GM12891 (cell line): ENCODE results near the gene EXOSC3.
"Not testable (repeated sequence)": the region's sequence is repeated elsewhere in the genome, so short reads cannot be mapped to it uniquely, and the experiment has no call there.

ENCODE experiments used
- DNase-seq: peaks from one replicate; pipeline ENCODE4 v3.0.0; 2011; ENCODE audit warnings: low spot score; ENCODE audit not compliant: insufficient read length
- FAIRE-seq: peaks from 2 replicates; lab custom pipeline; 2011; peaks lifted over from hg19 to GRCh38; lab: Jason Lieb, UNC
- PAX5 ChIP-seq: IDR thresholded peaks from 2 replicates; pipeline ENCODE4 v1.6.1; 2011; ENCODE audit warnings: low read length, moderate library complexity, mild to moderate bottlenecking; ENCODE audit not compliant: insufficient read depth, severe bottlenecking
- POLR2A ChIP-seq: IDR thresholded peaks from 2 replicates; pipeline ENCODE4 v1.6.1; 2011; ENCODE audit warnings: low read depth, low read length, control low read depth
- POLR2AphosphoS5 ChIP-seq: IDR thresholded peaks from 2 replicates; pipeline ENCODE4 v1.6.1; 2011; ENCODE audit warnings: low read depth, low read length, control low read depth
- POU2F2 ChIP-seq: IDR thresholded peaks from 2 replicates; pipeline ENCODE4 v1.6.1; 2011; ENCODE audit warnings: low read depth, mild to moderate bottlenecking, control low read depth, low read length, moderate library complexity
- SPI1 ChIP-seq: IDR thresholded peaks from 2 replicates; pipeline ENCODE4 v1.6.1; 2011; ENCODE audit warnings: low read depth, low read length, control low read depth
- TAF1 ChIP-seq: IDR thresholded peaks from 2 replicates; pipeline ENCODE4 v1.6.1; 2011; ENCODE audit warnings: low read depth, low read length, control low read depth

The EXOSC3 gene

GRCh38 chr9:37753489-37754190 lies 31.2 kb downstream of the EXOSC3 start, which contains the start of gene TRMT10B:
Gene TRMT10B (plus strand): TSS chr9:37753805. CDS start chr9:37761932, 8,127 bp downstream.
- DNase-seq (peak; percentile 85), FAIRE-seq (peak; percentile 80)
- peak; percentile 57; the same call in 1 of the 2 replicates for TF ChIP-seq POLR2AphosphoS5
- TF ChIP-seq SPI1, result peak; percentile 2; the same call in 1 of the 2 replicates
- no peak for TF ChIP-seq PAX5
- peak; percentile 57; the same call in 1 of the 2 replicates for TF ChIP-seq POLR2A

GRCh38 chr9:37752642-37753488 lies 32.0 kb downstream of the EXOSC3 start:
- FAIRE-seq (no peak), DNase-seq (no peak)
- TF ChIP-seq SPI1 (no peak), POU2F2 (no peak), POLR2A (no peak), TAF1 (no peak), POLR2AphosphoS5 (no peak), PAX5 (no peak)

GRCh38 chr9:37752112-37752511 lies 32.8 kb downstream of the EXOSC3 start:
- not testable (repeated sequence) for DNase-seq, FAIRE-seq

- FAIRE-seq, DNase-seq: not testable (repeated sequence)
These were observed 33.2 kb downstream of the EXOSC3 start for GRCh38 chr9:37751704-37752103.

- FAIRE-seq, result no peak
- TF ChIP-seq POLR2AphosphoS5 (no peak), TAF1 (no peak), SPI1 (no peak), POU2F2 (no peak), PAX5 (no peak), POLR2A (no peak)
- DNase-seq, result no peak
These were observed 33.7 kb downstream of the EXOSC3 start for GRCh38 chr9:37751186-37751585.

- no peak for FAIRE-seq
- DNase-seq, result no peak
- TF ChIP-seq POLR2AphosphoS5 (no peak), POLR2A (no peak), POU2F2 (no peak), SPI1 (no peak), PAX5 (no peak)
These were observed 35.7 kb downstream of the EXOSC3 start for GRCh38 chr9:37749129-37749528.

- DNase-seq (peak; percentile 79), FAIRE-seq (peak; percentile 92)
- TF ChIP-seq SPI1 (no peak), TAF1 (no peak), POU2F2 (no peak), POLR2AphosphoS5 (no peak), PAX5 (no peak), POLR2A (no peak)
These were observed 37.6 kb downstream of the EXOSC3 start for GRCh38 chr9:37747271-37747753.

GRCh38 chr9:37746448-37747270 lies 38.2 kb downstream of the EXOSC3 start:
- no peak for FAIRE-seq
- no peak for DNase-seq
- no peak for TF ChIP-seq PAX5
- TF ChIP-seq POU2F2, result no peak
- TF ChIP-seq POLR2A, result no peak
- TF ChIP-seq SPI1, result no peak

- no peak for DNase-seq
- TF ChIP-seq POLR2A, result no peak
- no peak for TF ChIP-seq TAF1
- TF ChIP-seq POLR2AphosphoS5, result no peak
- no peak for TF ChIP-seq PAX5
- no peak for TF ChIP-seq SPI1
- no peak for TF ChIP-seq POU2F2
- FAIRE-seq, result no peak
These were observed 38.9 kb downstream of the EXOSC3 start for GRCh38 chr9:37745970-37746369.
